WERI-Rb-1 (cell line): ENCODE data around the gene CD59.
A peak's percentile ranks its signal among the peaks of the same experiment; 100 is the strongest.

Experiments
- DNase-seq: peaks from one replicate; pipeline ENCODE4 v3.0.0-alpha.2; 2020
- H3K27ac ChIP-seq: fragments of 250-450 bp; sonication (Bioruptor Pico); 2 replicates; pipeline ENCODE4 v1.5.1; 2020; ENCODE audit warnings: mild to moderate bottlenecking, moderate library complexity
- H3K27me3 ChIP-seq: fragments of 250-450 bp; sonication (Bioruptor Pico); 2 replicates; pipeline ENCODE4 v1.5.1; 2021; ENCODE audit warnings: mild to moderate bottlenecking, low read depth, moderate library complexity; ENCODE audit not compliant: insufficient read depth, severe bottlenecking
- H3K36me3 ChIP-seq: fragments of 250-450 bp; sonication (Bioruptor Pico); 2 replicates; pipeline ENCODE4 v1.5.1; 2020; ENCODE audit warnings: mild to moderate bottlenecking, moderate library complexity
- H3K4me3 ChIP-seq: 2 replicates; pipeline ENCODE4 v1.5.1; 2011; ENCODE audit warnings: low read depth, mild to moderate bottlenecking, control low read depth, low read length
- H3K9me3 ChIP-seq: fragments of 250-450 bp; sonication (Bioruptor Pico); 2 replicates; pipeline ENCODE4 v1.5.1; 2021; ENCODE audit warnings: mild to moderate bottlenecking, moderate library complexity; ENCODE audit not compliant: severe bottlenecking
- TF ChIP-seq, protein P1 (sequence below): IDR thresholded peaks from 2 replicates; pipeline ENCODE4 v1.5.1; 2011; ENCODE audit warnings: low read depth, mild to moderate bottlenecking, control low read depth, inconsistent platforms, low read length

The CD59 gene

DNA sequence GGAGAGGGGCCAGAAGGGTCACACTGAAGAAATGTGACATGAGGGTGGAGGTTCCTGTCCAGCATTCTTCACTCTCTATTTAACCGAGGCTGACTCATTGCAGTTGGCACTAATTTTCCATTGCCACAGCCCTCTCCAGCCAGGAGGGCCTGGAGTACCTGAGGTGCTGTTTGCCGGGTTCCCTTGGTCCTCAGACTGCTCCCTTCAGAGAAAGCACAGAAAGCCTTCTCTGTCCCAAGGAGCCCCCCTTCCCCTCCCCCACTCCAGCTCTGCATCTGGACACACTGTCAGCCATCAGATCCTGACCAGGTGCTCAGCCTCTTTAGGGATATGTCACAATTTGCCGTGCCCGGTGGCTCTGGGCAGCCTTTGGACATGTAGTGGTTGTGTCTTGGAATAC, 32.4 kb downstream of the CD59 start:
- H3K27ac ChIP-seq, result no peak overlapping the region
- H3K36me3 ChIP-seq, result peaks cover 2% of the 10 kb centered on the region
- H3K4me3 ChIP-seq, result no peak overlapping the region
- TF ChIP-seq, protein P1, sequence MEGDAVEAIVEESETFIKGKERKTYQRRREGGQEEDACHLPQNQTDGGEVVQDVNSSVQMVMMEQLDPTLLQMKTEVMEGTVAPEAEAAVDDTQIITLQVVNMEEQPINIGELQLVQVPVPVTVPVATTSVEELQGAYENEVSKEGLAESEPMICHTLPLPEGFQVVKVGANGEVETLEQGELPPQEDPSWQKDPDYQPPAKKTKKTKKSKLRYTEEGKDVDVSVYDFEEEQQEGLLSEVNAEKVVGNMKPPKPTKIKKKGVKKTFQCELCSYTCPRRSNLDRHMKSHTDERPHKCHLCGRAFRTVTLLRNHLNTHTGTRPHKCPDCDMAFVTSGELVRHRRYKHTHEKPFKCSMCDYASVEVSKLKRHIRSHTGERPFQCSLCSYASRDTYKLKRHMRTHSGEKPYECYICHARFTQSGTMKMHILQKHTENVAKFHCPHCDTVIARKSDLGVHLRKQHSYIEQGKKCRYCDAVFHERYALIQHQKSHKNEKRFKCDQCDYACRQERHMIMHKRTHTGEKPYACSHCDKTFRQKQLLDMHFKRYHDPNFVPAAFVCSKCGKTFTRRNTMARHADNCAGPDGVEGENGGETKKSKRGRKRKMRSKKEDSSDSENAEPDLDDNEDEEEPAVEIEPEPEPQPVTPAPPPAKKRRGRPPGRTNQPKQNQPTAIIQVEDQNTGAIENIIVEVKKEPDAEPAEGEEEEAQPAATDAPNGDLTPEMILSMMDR, result no peak
- no peaks in the 10 kb centered on the region for H3K9me3 ChIP-seq
- H3K27me3 ChIP-seq, result no peaks in the 10 kb centered on the region
- peak; percentile 18 for DNase-seq

DNA sequence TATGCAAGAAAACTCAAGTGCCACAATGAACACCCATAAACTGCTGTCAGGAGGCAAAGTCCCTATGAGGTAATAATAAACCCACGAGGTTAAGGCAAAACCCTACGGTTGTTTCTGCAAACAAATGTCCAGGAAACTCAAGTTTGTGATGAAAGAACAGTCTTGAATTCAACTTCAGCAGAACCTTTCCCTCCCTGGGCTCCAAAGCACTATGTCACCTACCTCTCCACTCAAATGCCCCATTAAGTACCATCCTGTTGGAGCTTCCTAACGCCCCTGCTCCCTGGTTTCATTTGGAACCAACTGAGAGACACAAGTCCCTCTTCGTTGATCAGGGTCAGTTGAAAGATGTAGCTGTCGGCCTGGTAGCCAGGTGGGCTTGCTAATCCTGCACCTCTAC, 33.0 kb downstream of the CD59 start:
- H3K4me3 ChIP-seq, result no peak overlapping the region
- H3K27ac ChIP-seq, result no peak overlapping the region
- no peaks in the 10 kb centered on the region for H3K9me3 ChIP-seq
- H3K36me3 ChIP-seq, result no peaks in the 10 kb centered on the region
- TF ChIP-seq, protein P1, result no peak
- DNase-seq, result no peak
- H3K27me3 ChIP-seq, result no peaks in the 10 kb centered on the region

DNA sequence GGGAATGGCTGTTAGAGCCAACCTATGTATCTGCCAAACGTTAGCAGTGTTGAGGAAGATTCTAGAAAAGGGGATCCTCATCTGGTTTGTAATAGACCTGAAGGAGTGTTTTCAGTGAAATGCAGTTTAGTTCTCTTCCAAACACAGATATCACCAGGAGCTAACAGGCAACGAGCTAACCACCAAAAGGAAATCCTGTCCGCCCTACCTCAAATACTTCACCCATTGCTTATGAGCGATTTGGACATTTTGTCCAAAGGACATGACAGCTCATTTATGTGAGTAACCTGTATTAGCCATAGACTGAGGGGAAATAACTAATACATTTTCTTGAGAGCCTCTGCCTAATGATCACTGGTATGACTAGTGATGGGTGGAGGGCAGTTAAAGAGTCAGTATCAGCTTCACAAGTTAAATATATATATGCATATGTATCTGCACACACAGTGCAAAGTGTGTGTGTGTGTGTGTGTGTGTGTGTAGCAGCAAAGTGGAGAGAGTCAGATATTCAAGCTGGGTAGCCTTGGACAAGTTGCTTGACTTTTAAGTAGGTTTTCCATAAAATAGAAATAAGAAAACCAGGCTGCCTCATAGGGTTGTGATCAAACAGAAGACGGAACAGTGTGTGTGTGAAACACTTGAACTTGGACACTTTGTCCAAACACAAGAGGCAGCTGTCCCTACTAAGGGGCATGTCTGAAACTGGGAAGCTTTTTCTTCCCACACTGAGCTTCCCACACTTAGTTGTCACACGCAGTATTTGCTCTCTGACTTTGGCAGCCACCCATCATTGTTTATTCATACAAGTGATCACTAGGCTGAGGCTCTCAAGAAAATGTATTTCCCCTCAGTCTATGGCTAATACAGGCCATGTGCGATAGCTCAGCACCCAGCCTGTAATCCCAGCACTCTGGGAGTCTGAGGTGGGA, 34.7 kb downstream of the CD59 start:
- Histone ChIP-seq H3K36me3 (no peaks in the 10 kb centered on the region), H3K4me3 (peak overlapping the region; percentile 69), H3K9me3 (no peaks in the 10 kb centered on the region), H3K27ac (peak overlapping the region; percentile 42), H3K27me3 (no peaks in the 10 kb centered on the region)
- TF ChIP-seq, protein P1, result no peak
- DNase-seq, result no peak

DNA sequence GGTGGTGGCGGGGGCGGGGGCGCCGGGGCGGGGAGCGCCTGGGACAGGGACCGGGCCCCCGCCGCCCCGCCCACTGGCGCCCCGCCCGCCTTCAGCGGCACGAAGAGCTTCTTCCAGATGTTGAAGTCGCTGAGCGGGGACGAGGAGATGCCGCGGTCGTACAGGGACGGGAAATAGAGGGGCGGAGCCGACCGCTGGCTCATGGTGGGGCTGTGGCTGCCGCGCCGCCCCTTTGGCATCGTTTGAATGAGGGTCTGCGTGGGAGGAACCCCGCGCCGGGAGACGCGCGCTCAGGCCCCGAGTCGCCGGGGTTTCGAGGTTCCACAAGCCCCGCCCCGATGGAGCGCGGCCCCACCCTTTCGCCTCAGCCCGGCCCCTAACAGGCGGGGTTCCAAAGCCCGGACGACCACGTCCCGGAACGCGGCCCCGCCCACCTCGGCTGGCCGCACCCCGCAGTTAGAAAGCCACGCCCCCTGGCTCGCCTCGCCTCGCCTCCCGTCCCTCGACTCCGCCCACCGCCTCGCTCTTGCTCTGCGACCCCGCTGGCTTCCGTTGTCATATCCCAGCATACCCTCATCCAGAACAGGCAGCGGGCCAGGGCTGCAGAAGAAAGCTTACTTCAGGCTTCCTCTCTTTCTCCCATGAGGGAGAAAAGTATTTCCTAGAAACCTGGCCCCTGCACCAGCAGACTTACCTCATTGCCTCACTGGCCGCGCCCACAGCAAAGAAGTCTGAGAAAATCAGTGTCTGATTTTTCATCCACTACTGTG, 35.5 kb downstream of the CD59 start, which contains the start of gene C11orf91:
TSS of gene C11orf91 (minus strand) at position 325 of the 770 bp plus-strand sequence. CDS start at position 239, 86 bp downstream.
- Histone ChIP-seq H3K27me3 (no peaks in the 10 kb centered on the region), H3K4me3 (peak within 1 kb of the TSS; percentile 69), H3K9me3 (no peaks in the 10 kb centered on the region), H3K36me3 (no peaks in the 10 kb centered on the region), H3K27ac (peak within 1 kb of the TSS; percentile 42)
- peak; percentile 94 for DNase-seq
- TF ChIP-seq, protein P1, result no peak

DNA sequence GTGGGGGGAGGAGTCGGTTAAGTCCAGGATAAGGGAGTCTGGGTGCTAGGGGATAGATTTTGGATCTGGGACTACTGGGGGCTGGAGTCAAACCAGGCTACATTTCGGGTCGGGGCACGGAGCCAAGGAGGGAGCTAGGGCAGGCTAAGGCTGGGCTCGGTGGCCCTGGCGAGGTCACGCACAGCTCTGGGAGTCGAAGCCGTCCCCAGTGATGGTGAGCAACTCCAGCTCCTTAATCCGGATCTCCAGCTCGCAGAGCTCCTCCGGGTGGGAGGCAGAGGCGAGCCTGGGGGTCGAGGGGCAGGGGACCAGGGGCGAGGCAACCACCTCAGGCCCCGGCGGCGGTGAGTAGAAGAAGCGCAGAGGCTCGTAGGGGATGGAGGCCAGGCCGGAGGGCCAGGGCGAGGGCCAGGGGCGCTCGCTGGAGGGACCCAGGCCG, 36.1 kb downstream of the CD59 start:
- Histone ChIP-seq H3K36me3 (no peaks in the 10 kb centered on the region), H3K4me3 (peak overlapping the region; percentile 69), H3K27me3 (no peaks in the 10 kb centered on the region), H3K27ac (no peak overlapping the region), H3K9me3 (no peaks in the 10 kb centered on the region)
- DNase-seq, result no peak
- TF ChIP-seq, protein P1, result no peak
